VCaP (cell line): ENCODE measurements around the gene NEDD9.

Experiments
- H3K27ac ChIP-seq: fragments of 450-650 bp; 2 replicates; pipeline ENCODE4 v1.5.1; 2017
- CTCF ChIP-seq: fragments of 450-650 bp; conservative IDR thresholded peaks from 2 replicates; pipeline ENCODE4 v1.5.1; 2017; ENCODE audit warnings: mild to moderate bottlenecking, moderate library complexity

The NEDD9 gene

GRCh38 chr6:11196511-11197174 is 35.8 kb downstream of the NEDD9 start:
- H3K27ac ChIP-seq: no peak overlapping the region
- TF ChIP-seq CTCF: no peak

GRCh38 chr6:11194356-11195218 is 37.9 kb downstream of the NEDD9 start:
- TF ChIP-seq CTCF: no peak
- H3K27ac ChIP-seq: no peak overlapping the region

- no peak overlapping the region for H3K27ac ChIP-seq
Observed at GRCh38 chr6:11193434-11193833, 39.0 kb downstream of the NEDD9 start.

GRCh38 chr6:11192167-11192566 is 40.3 kb downstream of the NEDD9 start:
- TF ChIP-seq CTCF: no peak
- H3K27ac ChIP-seq: no peak overlapping the region

More at GRCh38 chr6:11193434-11193833, 39.0 kb downstream of the NEDD9 start:
- no peak for TF ChIP-seq CTCF

- no peak for TF ChIP-seq CTCF
- H3K27ac ChIP-seq: no peak overlapping the region
Observed at GRCh38 chr6:11190625-11191245, 41.7 kb downstream of the NEDD9 start.

GRCh38 chr6:11189865-11190624 is 42.4 kb downstream of the NEDD9 start:
- no peak overlapping the region for H3K27ac ChIP-seq
- no peak for TF ChIP-seq CTCF
